GM12878 (cell line): ENCODE data around the gene PRKCE. TPM values are rescaled to one million over a fixed set of nuclear protein-coding genes. Genes with fewer than 3 reads are reported as not detected.

Experiments
- ATAC-seq: fragments of 200-7000 bp; cut with Tn5 transposase; 3 replicates; pipeline ENCODE4 v1.9.1; 2020; ENCODE audit warnings: mild to moderate bottlenecking, moderate library complexity
- BruUV-seq: library from RNA; stranded (reverse); fragments of 400-500 nt; replicated peaks from 2 replicates; lab custom pipeline; 2021; lab: Mats Ljungman, UMichigan
- CTCF ChIA-PET: fragments of 300-600 bp; sonication (Branson Sonifier 250); formaldehyde crosslinking; extraction: SDS; loops from one replicate; lab custom pipeline; 2021; ENCODE audit warnings: inconsistent platforms; lab: Yijun Ruan, JAX
- POLR2A ChIA-PET: fragments of 350-600 bp; formaldehyde crosslinking; extraction: SDS; loops from one replicate; lab custom pipeline; 2021; ENCODE audit warnings: inconsistent platforms; lab: Charles Lee
- RAD21 ChIA-PET: fragments of 300-600 bp; sonication (Branson Sonifier 250); formaldehyde crosslinking; loops from one replicate; lab custom pipeline; 2023; ENCODE audit warnings: antibody characterized with exemption; ENCODE audit not compliant: unreplicated experiment; lab: Charles Lee
- SMC1A ChIA-PET: fragments of 300-600 bp; sonication (Branson Sonifier 250); formaldehyde crosslinking; loops from one replicate; lab custom pipeline; 2023; ENCODE audit not compliant: unreplicated experiment, uncharacterized antibody; lab: Charles Lee
- DNase-seq: peaks from one replicate; pipeline ENCODE4 v3.0.0-alpha.2; 2011; ENCODE audit warnings: low read depth, low spot score
- FAIRE-seq: peaks from 3 replicates; lab custom pipeline; 2011; peaks lifted over from hg19 to GRCh38; lab: Jason Lieb, UNC
- H2AFZ ChIP-seq: 2 replicates; pipeline ENCODE4 v1.6.0; 2011; ENCODE audit warnings: low read depth, low read length, control low read depth; ENCODE audit not compliant: control insufficient read depth
- H3K27ac ChIP-seq: 2 replicates; pipeline ENCODE4 v1.5.1; 2011; ENCODE audit warnings: control low read depth; ENCODE audit not compliant: control insufficient read depth, insufficient read depth
- H3K27me3 ChIP-seq, 2 experiments: replicated peaks in 1 of 2; 2 replicates each; pipeline versions ENCODE4 v1.6.0 to v1.6.1; 2011; ENCODE audit warnings: low read length in 1 of 2; ENCODE audit not compliant: control insufficient read depth in 2 of 2, insufficient read depth in 2 of 2
- H3K36me3 ChIP-seq, 2 experiments: 2 replicates each; pipeline ENCODE4 v1.5.1; 2011; ENCODE audit warnings: low read length in 1 of 2; ENCODE audit not compliant: control insufficient read depth in 2 of 2, insufficient read depth in 2 of 2
- H3K4me1 ChIP-seq: 2 replicates; pipeline ENCODE4 v1.6.1; 2011; ENCODE audit warnings: mild to moderate bottlenecking, low read length, moderate library complexity, mixed read lengths; ENCODE audit not compliant: control insufficient read depth, insufficient read depth
- H3K4me2 ChIP-seq: 2 replicates; pipeline ENCODE4 v1.6.0; 2011; ENCODE audit warnings: control low read depth; ENCODE audit not compliant: control insufficient read depth, insufficient read depth
- H3K4me3 ChIP-seq: fragments of 200-600 bp; sonication (generic); 2 replicates; pipeline ENCODE4 v1.5.1; 2016
- H3K79me2 ChIP-seq: 2 replicates; pipeline ENCODE4 v1.6.0; 2011; ENCODE audit warnings: low read length; ENCODE audit not compliant: control insufficient read depth, insufficient read depth
- H3K9ac ChIP-seq: 2 replicates; pipeline ENCODE4 v1.8.0; 2011; ENCODE audit warnings: low read length, control low read depth, mixed read lengths; ENCODE audit not compliant: control insufficient read depth, insufficient read depth
- H3K9me3 ChIP-seq: replicated peaks from 3 replicates; pipeline ENCODE4 v1.5.1; 2011; ENCODE audit warnings: mild to moderate bottlenecking, low read length; ENCODE audit not compliant: control insufficient read depth, insufficient read depth
- H4K20me1 ChIP-seq: 2 replicates; pipeline ENCODE4 v1.6.0; 2011; ENCODE audit not compliant: control insufficient read depth, insufficient read depth
- CEBPB ChIP-seq, 2 experiments: fragments of 150-350 bp in 1 of 2; IDR thresholded peaks; 2 replicates each; pipeline ENCODE4 v1.6.1; 2012 to 2014; ENCODE audit warnings: low read depth in 2 of 2, low read length in 2 of 2, borderline replicate concordance in 1 of 2, inconsistent platforms in 1 of 2
- DPF2 ChIP-seq: fragments of 450-650 bp; IDR thresholded peaks from 2 replicates; pipeline ENCODE4 v1.6.1; 2017; ENCODE audit warnings: mild to moderate bottlenecking
- RAD21 ChIP-seq: IDR thresholded peaks from 2 replicates; pipeline ENCODE4 v1.6.1; 2011; ENCODE audit warnings: mild to moderate bottlenecking, low read depth, low read length, moderate library complexity; ENCODE audit not compliant: insufficient read depth
- ZNF207 ChIP-seq: fragments of 450-650 bp; IDR thresholded peaks from 2 replicates; pipeline ENCODE4 v1.6.1; 2014; ENCODE audit warnings: antibody characterized with exemption, mild to moderate bottlenecking, borderline replicate concordance
- ZNF217 ChIP-seq: fragments of 450-650 bp; IDR thresholded peaks from 2 replicates; pipeline ENCODE4 v1.6.1; 2017; ENCODE audit warnings: antibody characterized with exemption, mild to moderate bottlenecking
- WGBS: methylation state at CpG from one replicate; pipeline ENCODE4 v1.1.6; 2016; ENCODE audit warnings: low lambda C conversion rate; ENCODE audit not compliant: insufficient replicate concordance, insufficient coverage; ENCODE audit errors: missing lambda C conversion rate; 5-methylcytosine and 5-hydroxymethylcytosine counted together
- in situ Hi-C: fragments of 300-500 bp; cut with MboI; formaldehyde crosslinking; loops from 9 replicates; pipeline ENCODE4 v1.14.3; 2018; ENCODE audit warnings: mixed read lengths
- intact Hi-C: fragments of 100-400 bp; cut with micrococcal nuclease; formaldehyde crosslinking; loops from one replicate; pipeline ENCODE4 v1.14.2; 2022; ENCODE audit not compliant: unreplicated experiment
- polyA plus RNA-seq, 11 experiments: library from polyadenylated mRNA; depleted of rRNA in 4 of 11; unstranded in 6 of 11; stranded (reverse) in 5 of 11; fragments of >200 nt; fragmentation: Nextera tagmentation in 4 of 11; fragmentation: Illumina TruSeq in 1 of 11; extraction: Ambion mirVana in 4 of 11; extraction: Trizol in 1 of 11; gene quantifications; 1 replicate in 1 of 11; 2 replicates in 10 of 11; pipeline versions ENCODE4 v1.2.1 to v1.2.3, GENCODE V29; 2011 to 2016; ENCODE audit warnings: inconsistent platforms in 2 of 11, missing spikeins in 2 of 11, low read depth in 1 of 11
- total RNA-seq, 4 experiments: library from RNA; depleted of rRNA in 3 of 4; stranded (reverse); fragments of >200 nt in 3 of 4; fragmentation: Illumina TruSeq in 1 of 4; extraction: Trizol in 1 of 4; gene quantifications; 2 replicates each; pipeline versions ENCODE4 v1.2.1 to v1.2.3, GENCODE V29; 2013 to 2021

Gene PRKCE
- total and polyA plus RNA-seq, 10 of the 15 experiments (the other 5 are each of a cell fraction or from before 2014, with no cell fraction given): 2.6 to 28.2 (median 11.3) TPM

- Histone ChIP-seq H3K4me2 (peak overlapping the region; percentile 47; the same call in 1 of the 2 replicates), H4K20me1 (no peaks in the 10 kb centered on the region), H3K27ac (no peak overlapping the region), H3K4me1 (peaks cover 27% of the 10 kb centered on the region), H3K27me3 (no peaks in the 10 kb centered on the region), H3K4me3 (no peak overlapping the region), H3K9ac (no peak overlapping the region), H3K79me2 (no peaks in the 10 kb centered on the region), H3K9me3 (peaks cover 4% of the 10 kb centered on the region; the same call in 2 of the 3 replicates), H3K36me3 (peaks cover 0 to 2% of the 10 kb centered on the region in 2 experiments; a peak in 2 of 4 replicates), H2AFZ (no peak overlapping the region)
- intact Hi-C loops: no loop called here
- no peak for ATAC-seq
- CTCF ChIA-PET: interaction anchor here (0.5 to 4.7 kb wide), 9 partner anchors 8 to 208 kb away, joined by 3 to 25 read pairs (median 4); no protein-coding TSS in a partner anchor
- POLR2A ChIA-PET: interaction anchor here (1.0 to 5.7 kb wide), 7 partner anchors 8 to 38 kb away, joined by 4 to 77 read pairs (median 12); no protein-coding TSS in a partner anchor
- 84% methylated on average over 11 of the region's 11 CpGs for WGBS
- BruUV-seq: no TSS peak
- RAD21 ChIA-PET: interaction anchor here (1.3 to 7.6 kb wide), 9 partner anchors 8 to 84 kb away, joined by 4 to 111 read pairs (median 6); no protein-coding TSS in a partner anchor
- no peak for DNase-seq
- TF ChIP-seq DPF2 (no peak), RAD21 (no peak), ZNF207 (no peak), CEBPB (IDR thresholded peaks at IDR 0.05; ENCODE audit: borderline replicate concordance in 1 of 2, low read depth in 2 of 2, low read length in 2 of 2) (no peak), ZNF217 (no peak)
- FAIRE-seq: no peak
- SMC1A ChIA-PET: interaction anchor here (0.9 to 12.5 kb wide), 15 partner anchors 8 to 112 kb away, joined by 3 to 246 read pairs (median 4); no protein-coding TSS in a partner anchor
- in situ Hi-C loops: no loop called here
These were observed 200.3 kb downstream of the PRKCE start for GRCh38 chr2:45851576-45852304.
